Loucy (cell line): ENCODE data around the gene GHSR.

Source experiments
- EZH2phosphoT487 ChIP-seq: fragments of 200-600 bp; IDR thresholded peaks from 2 replicates; pipeline ENCODE4 v1.6.1; 2018; ENCODE audit warnings: antibody characterized with exemption, mild to moderate bottlenecking, moderate library complexity, borderline replicate concordance
- TF ChIP-seq, protein P1 (sequence below): fragments of 200-600 bp; sonication (generic); conservative IDR thresholded peaks from 2 replicates; pipeline ENCODE4 v1.5.1; 2014; ENCODE audit warnings: mild to moderate bottlenecking, antibody characterized with exemption, low read length

DNA sequence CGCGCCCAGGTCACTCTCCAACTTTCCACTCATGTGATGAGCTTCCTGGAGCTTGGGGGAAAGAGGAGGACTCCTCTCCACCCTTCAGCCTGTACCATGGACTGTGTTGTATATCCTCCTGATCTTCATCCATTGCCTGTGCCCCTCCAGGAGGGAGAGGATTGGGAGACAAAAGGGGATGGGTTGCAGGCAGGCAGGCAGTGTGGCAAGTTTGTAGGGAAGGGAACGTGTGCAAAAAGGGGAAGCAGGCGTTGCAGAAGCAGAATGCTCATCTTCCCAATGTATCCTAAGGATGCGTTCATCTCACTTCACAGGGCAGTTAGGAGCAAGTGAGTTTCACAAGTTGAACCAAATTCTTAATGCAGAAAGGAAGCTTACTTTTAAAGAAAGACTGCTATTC, 28.1 kb upstream of the GHSR start:
- TF ChIP-seq, protein P1, sequence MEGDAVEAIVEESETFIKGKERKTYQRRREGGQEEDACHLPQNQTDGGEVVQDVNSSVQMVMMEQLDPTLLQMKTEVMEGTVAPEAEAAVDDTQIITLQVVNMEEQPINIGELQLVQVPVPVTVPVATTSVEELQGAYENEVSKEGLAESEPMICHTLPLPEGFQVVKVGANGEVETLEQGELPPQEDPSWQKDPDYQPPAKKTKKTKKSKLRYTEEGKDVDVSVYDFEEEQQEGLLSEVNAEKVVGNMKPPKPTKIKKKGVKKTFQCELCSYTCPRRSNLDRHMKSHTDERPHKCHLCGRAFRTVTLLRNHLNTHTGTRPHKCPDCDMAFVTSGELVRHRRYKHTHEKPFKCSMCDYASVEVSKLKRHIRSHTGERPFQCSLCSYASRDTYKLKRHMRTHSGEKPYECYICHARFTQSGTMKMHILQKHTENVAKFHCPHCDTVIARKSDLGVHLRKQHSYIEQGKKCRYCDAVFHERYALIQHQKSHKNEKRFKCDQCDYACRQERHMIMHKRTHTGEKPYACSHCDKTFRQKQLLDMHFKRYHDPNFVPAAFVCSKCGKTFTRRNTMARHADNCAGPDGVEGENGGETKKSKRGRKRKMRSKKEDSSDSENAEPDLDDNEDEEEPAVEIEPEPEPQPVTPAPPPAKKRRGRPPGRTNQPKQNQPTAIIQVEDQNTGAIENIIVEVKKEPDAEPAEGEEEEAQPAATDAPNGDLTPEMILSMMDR: no peak
- TF ChIP-seq EZH2phosphoT487: no peak
